Gastroesophageal sphincter (tissue), 4 donors: Measurements from ENCODE around the gene PLXDC2. TPM values are rescaled to one million over a fixed set of nuclear protein-coding genes. Genes with fewer than 3 reads are reported as not detected.
A peak's percentile ranks its signal among the peaks of the same experiment; 100 is the strongest.

Source experiments
- ATAC-seq: fragments of 150-250 bp; one replicate; pipeline ENCODE4 v1.9.1; 2016; ENCODE audit warnings: mild to moderate bottlenecking, moderate library complexity
- H3K27ac ChIP-seq, 4 donors: fragments of 200-600 bp; sonication (generic) in 3 of 4; 1 replicate in 3 of 4; 2 replicates in 1 of 4; pipeline ENCODE4 v1.5.1; 2016 to 2019
- H3K27me3 ChIP-seq: fragments of 200-600 bp; sonication (generic); one replicate; pipeline ENCODE4 v1.5.1; 2019
- H3K36me3 ChIP-seq, 2 donors: fragments of 200-600 bp; sonication (generic); one replicate each; pipeline ENCODE4 v1.5.1; 2019; ENCODE audit warnings: control low read depth in 1 of 2
- H3K4me1 ChIP-seq, 3 donors: fragments of 200-600 bp; sonication (generic); 1 replicate in 2 of 3; 2 replicates in 1 of 3; pipeline ENCODE4 v1.5.1; 2016 to 2019; ENCODE audit warnings: control low read depth in 2 of 3
- H3K4me3 ChIP-seq, 2 donors: fragments of 200-600 bp; sonication (generic); one replicate each; pipeline ENCODE4 v1.5.1; 2019; ENCODE audit warnings: mild to moderate bottlenecking in 1 of 2, moderate library complexity in 1 of 2
- H3K9me3 ChIP-seq, 3 donors: fragments of 200-600 bp; sonication (generic); one replicate each; pipeline ENCODE4 v1.5.1; 2017 to 2019; ENCODE audit warnings: control low read depth in 2 of 3
- CTCF ChIP-seq, 4 experiments: fragments of 200-600 bp in 2 of 4; fragments of 450-650 bp in 2 of 4; sonication (generic) in 1 of 4; IDR thresholded peaks; one replicate each; pipeline ENCODE4 v1.5.1; 2017 to 2019; ENCODE audit warnings: antibody characterized with exemption in 4 of 4, mild to moderate bottlenecking in 2 of 4, moderate library complexity in 2 of 4
- EP300 ChIP-seq: sonication (generic); formaldehyde crosslinking; IDR thresholded peaks from one replicate; pipeline ENCODE4 v1.6.1; 2017; ENCODE audit warnings: antibody characterized with exemption, mild to moderate bottlenecking
- POLR2A ChIP-seq, 2 donors: fragments of 450-650 bp; IDR thresholded peaks; one replicate each; pipeline ENCODE4 v1.6.1; 2017; ENCODE audit warnings: antibody characterized with exemption in 2 of 2, mild to moderate bottlenecking in 2 of 2, moderate library complexity in 1 of 2
- POLR2AphosphoS5 ChIP-seq: sonication (generic); formaldehyde crosslinking; IDR thresholded peaks from one replicate; pipeline ENCODE4 v1.6.1; 2017; ENCODE audit warnings: antibody characterized with exemption
- WGBS, 2 donors: methylation state at CpG; one replicate each; pipeline ENCODE4 v1.1.5; 2018; ENCODE audit warnings: low coverage in 1 of 2; 5-methylcytosine and 5-hydroxymethylcytosine counted together
- total RNA-seq, 4 donors: library from RNA; depleted of rRNA; stranded (reverse); fragments of >200 nt; gene quantifications; one replicate each; pipeline ENCODE4 v1.1.0, GENCODE V29; 2016

Gene PLXDC2
- total RNA-seq, 4 donors from 2014 or later: 32.3 to 65.5 (median 50.5) TPM

GRCh38 chr10:19979628-19980027 lies 163.4 kb downstream of the PLXDC2 start:
- no peak for TF ChIP-seq CTCF (IDR thresholded peaks at IDR 0.05)
- no peak for TF ChIP-seq POLR2A (IDR thresholded peaks at IDR 0.05)
- no peak for TF ChIP-seq EP300
- TF ChIP-seq POLR2AphosphoS5: no peak
- Histone ChIP-seq H3K4me3 (no peak overlapping the region), H3K4me1 (peaks cover 0 to 10% (median 0%) of the 10 kb centered on the region in 3 donors), H3K27ac (no peak overlapping the region), H3K36me3 (no peaks in the 10 kb centered on the region), H3K27me3 (no peaks in the 10 kb centered on the region), H3K9me3 (peaks cover 0 to 4% (median 0%) of the 10 kb centered on the region in 3 donors)
- WGBS, 2 donors: 51 to 58% methylated on average over 2 to 3 of the region's 6 CpGs
- ATAC-seq: no peak

- Histone ChIP-seq H3K27me3 (no peaks in the 10 kb centered on the region), H3K36me3 (no peaks in the 10 kb centered on the region), H3K9me3 (no peaks in the 10 kb centered on the region), H3K27ac (no peak overlapping the region), H3K4me3 (no peak overlapping the region), H3K4me1 (peaks cover 0 to 16% (median 3%) of the 10 kb centered on the region in 3 donors)
- ATAC-seq: no peak
- TF ChIP-seq POLR2A (IDR thresholded peaks at IDR 0.05) (no peak), CTCF (IDR thresholded peaks at IDR 0.05) (no peak), EP300 (no peak), POLR2AphosphoS5 (no peak)
- WGBS, 2 donors: 86 to 87% methylated on average over 5 of the region's 5 CpGs
Measured at GRCh38 chr10:19983880-19984565, 167.8 kb downstream of the PLXDC2 start.

- no peak for ATAC-seq
- 50 to 73% methylated on average over 2 to 3 of the region's 3 CpGs for WGBS, 2 donors
- Histone ChIP-seq H3K4me3 (no peak overlapping the region), H3K4me1 (peaks cover 0 to 16% (median 3%) of the 10 kb centered on the region in 3 donors), H3K27me3 (no peaks in the 10 kb centered on the region), H3K9me3 (no peaks in the 10 kb centered on the region), H3K27ac (peak overlapping the region in 2 of 4 donors; percentile 65 to 71), H3K36me3 (no peaks in the 10 kb centered on the region)
- TF ChIP-seq POLR2AphosphoS5: no peak
- no peak for TF ChIP-seq POLR2A (IDR thresholded peaks at IDR 0.05)
- TF ChIP-seq CTCF (IDR thresholded peaks at IDR 0.05): no peak
- TF ChIP-seq EP300: no peak
Measured at GRCh38 chr10:19985745-19986144, 169.5 kb downstream of the PLXDC2 start.

GRCh38 chr10:19986591-19986990 lies 170.4 kb downstream of the PLXDC2 start:
- Histone ChIP-seq H3K27ac (peak overlapping the region; percentile 65 to 81 (median 70)), H3K4me3 (no peak overlapping the region), H3K9me3 (no peaks in the 10 kb centered on the region), H3K27me3 (no peaks in the 10 kb centered on the region), H3K4me1 (peaks cover 0 to 16% (median 3%) of the 10 kb centered on the region in 3 donors), H3K36me3 (no peaks in the 10 kb centered on the region)
- WGBS, 2 donors: 25 to 29% methylated on average over 2 of the region's 2 CpGs
- peak; percentile 62 for ATAC-seq
- TF ChIP-seq POLR2A (IDR thresholded peaks at IDR 0.05) (no peak), CTCF (IDR thresholded peaks at IDR 0.05) (no peak), POLR2AphosphoS5 (no peak), EP300 (no peak)

GRCh38 chr10:19987931-19988330 lies 171.7 kb downstream of the PLXDC2 start:
- no peak for ATAC-seq
- TF ChIP-seq CTCF (IDR thresholded peaks at IDR 0.05) (no peak), EP300 (no peak), POLR2A (IDR thresholded peaks at IDR 0.05) (no peak), POLR2AphosphoS5 (no peak)

More at GRCh38 chr10:19987931-19988330, 171.7 kb downstream of the PLXDC2 start:
- Histone ChIP-seq H3K9me3 (no peaks in the 10 kb centered on the region), H3K4me1 (peaks cover 0 to 16% (median 3%) of the 10 kb centered on the region in 3 donors), H3K27me3 (no peaks in the 10 kb centered on the region), H3K4me3 (no peak overlapping the region), H3K27ac (no peak overlapping the region), H3K36me3 (no peaks in the 10 kb centered on the region)
- 0 to 46% methylated on average over 1 of the region's 1 CpG for WGBS, 2 donors
